SK-N-SH treated with all-trans-retinoic acid at 6 μM for 48 hours (cell line): ENCODE data around the gene LSMEM2.

Source experiments
- ESRRG ChIP-seq: fragments of 250-450 bp; sonication (Bioruptor Pico); IDR thresholded peaks from 2 replicates; pipeline ENCODE4 v1.6.1; 2021; ENCODE audit warnings: mild to moderate bottlenecking
- PATZ1 ChIP-seq: fragments of 250-450 bp; sonication (Bioruptor Pico); IDR thresholded peaks from 2 replicates; pipeline ENCODE4 v1.8.0; 2020; ENCODE audit warnings: mild to moderate bottlenecking, moderate library complexity, borderline replicate concordance
- TOX ChIP-seq: fragments of 250-450 bp; sonication (Bioruptor Pico); IDR thresholded peaks from 2 replicates; pipeline ENCODE4 v1.8.0; 2021; ENCODE audit warnings: mild to moderate bottlenecking, moderate library complexity, borderline replicate concordance
- TSHZ2 ChIP-seq: fragments of 250-450 bp; sonication (Bioruptor Pico); IDR thresholded peaks from 2 replicates; pipeline ENCODE4 v1.5.0; 2020; ENCODE audit warnings: mild to moderate bottlenecking, moderate library complexity
- ZC3H10 ChIP-seq: fragments of 250-450 bp; sonication (Bioruptor Pico); IDR thresholded peaks from 2 replicates; pipeline ENCODE4 v1.5.1; 2021; ENCODE audit warnings: mild to moderate bottlenecking, moderate library complexity
- ZNF565 ChIP-seq: fragments of 450-650 bp; formaldehyde crosslinking; conservative IDR thresholded peaks from 2 replicates; pipeline ENCODE4 v1.5.0; 2020; ENCODE audit warnings: low read depth, mild to moderate bottlenecking, moderate library complexity

GRCh38 chr3:50229490-50229889 lies 49.4 kb upstream of the LSMEM2 start:
- TF ChIP-seq ZNF565 (CRISPR knock-in tag) (no peak), TOX (CRISPR knock-in tag) (no peak), ZC3H10 (CRISPR knock-in tag) (no peak), ESRRG (CRISPR knock-in tag) (no peak), PATZ1 (CRISPR knock-in tag) (no peak), TSHZ2 (CRISPR knock-in tag) (no peak)
